MCF 10A (cell line): ENCODE measurements around the gene SDCBP2. TPM values are rescaled to one million over a fixed set of nuclear protein-coding genes. Genes with fewer than 3 reads are reported as not detected.

Source experiments
- BruUV-seq: library from RNA; stranded (reverse); fragments of 400-500 nt; replicated peaks from 2 replicates; lab custom pipeline; 2021; lab: Mats Ljungman, UMichigan
- CTCF ChIA-PET: fragments of 300-600 bp; sonication (Branson Sonifier 250); formaldehyde crosslinking; extraction: SDS; loops from one replicate; lab custom pipeline; 2021; ENCODE audit warnings: antibody characterized with exemption, inconsistent platforms; lab: Yijun Ruan, JAX
- POLR2A ChIA-PET: fragments of 300-600, 350-650 bp; sonication (Branson Sonifier 250); formaldehyde crosslinking; extraction: SDS; loops from one replicate; lab custom pipeline; 2020; ENCODE audit warnings: antibody characterized with exemption, inconsistent platforms; lab: Yijun Ruan, JAX
- DNase-seq: peaks from one replicate; pipeline ENCODE4 v3.0.0-alpha.2; 2018; ENCODE audit not compliant: unreplicated experiment
- H3K27ac Mint-ChIP-seq: one replicate; pipeline ENCODE4 v1.8.0; 2022; ENCODE audit warnings: mild to moderate bottlenecking, low read depth, mixed read lengths; ENCODE audit not compliant: unreplicated experiment
- H3K27me3 Mint-ChIP-seq: one replicate; pipeline ENCODE4 v1.8.0; 2022; ENCODE audit warnings: mixed read lengths; ENCODE audit not compliant: insufficient read depth, unreplicated experiment
- H3K36me3 Mint-ChIP-seq: one replicate; pipeline ENCODE4 v1.8.0; 2022; ENCODE audit warnings: mild to moderate bottlenecking, moderate library complexity, mixed read lengths; ENCODE audit not compliant: insufficient read depth, unreplicated experiment
- H3K4me1 Mint-ChIP-seq: one replicate; pipeline ENCODE4 v1.8.0; 2022; ENCODE audit warnings: mixed read lengths; ENCODE audit not compliant: insufficient read depth, unreplicated experiment
- H3K4me3 Mint-ChIP-seq: one replicate; pipeline ENCODE4 v1.8.0; 2022; ENCODE audit warnings: mild to moderate bottlenecking, moderate library complexity, mixed read lengths; ENCODE audit not compliant: unreplicated experiment
- H3K9me3 Mint-ChIP-seq: one replicate; pipeline ENCODE4 v1.8.0; 2022; ENCODE audit warnings: mixed read lengths; ENCODE audit not compliant: unreplicated experiment
- CTCF ChIP-seq: fragments of 200-600 bp; IDR thresholded peaks from one replicate; pipeline ENCODE4 v1.8.0; 2022; ENCODE audit warnings: antibody characterized with exemption, mild to moderate bottlenecking; ENCODE audit not compliant: unreplicated experiment
- intact Hi-C: fragments of 100-400 bp; cut with micrococcal nuclease; formaldehyde crosslinking; loops from 2 replicates; pipeline ENCODE4 v1.14.1; 2022
- total RNA-seq: library from RNA; stranded (reverse); gene quantifications from 2 replicates; pipeline ENCODE4 v1.2.3, GENCODE V29; 2022

SDCBP2 gene
- total RNA-seq, 1 experiment from 2014 or later: 11.8 TPM

GRCh38 chr20:1337441-1337840, 8.5 kb upstream of the SDCBP2 start:
- no peak for DNase-seq
- Mint-ChIP-seq H3K9me3 (no peaks in the 10 kb centered on the region), H3K27ac (no peak overlapping the region), H3K27me3 (no peaks in the 10 kb centered on the region), H3K4me3 (no peak overlapping the region), H3K36me3 (peaks cover 24% of the 10 kb centered on the region), H3K4me1 (peaks cover 25% of the 10 kb centered on the region)
- POLR2A ChIA-PET: interaction anchor here (0.9 to 3.6 kb wide), 5 partner anchors 9 to 56 kb away, joined by 3 to 21 read pairs (median 5); partner anchors contain the start of genes FKBP1A and SDCBP2
- CTCF ChIA-PET: interaction anchor here (1.4 kb wide), 1 partner anchor 45 kb away, joined by 5 read pairs; no protein-coding TSS in a partner anchor
- intact Hi-C loops: no loop called here
- BruUV-seq: no TSS peak
- TF ChIP-seq CTCF: no peak

- POLR2A ChIA-PET: interaction anchor here (0.7 to 3.6 kb wide), 9 partner anchors 8 to 408 kb away, joined by 3 to 21 read pairs (median 5); partner anchors contain the start of genes FKBP1A and SDCBP2
- BruUV-seq: no TSS peak
- CTCF ChIA-PET: interaction anchor here (0.7 to 1.1 kb wide), 3 partner anchors 102 to 838 kb away, joined by 3 to 4 read pairs (median 3); no protein-coding TSS in a partner anchor
These were observed 7.9 kb upstream of the SDCBP2 start for GRCh38 chr20:1336699-1337367.

GRCh38 chr20:1335961-1336698, 7.2 kb upstream of the SDCBP2 start:
- no peak overlapping the region for H3K4me3 Mint-ChIP-seq
- ChIA-PET POLR2A (interaction anchor here (0.7 to 3.6 kb wide), 10 partner anchors 8 to 409 kb away, joined by 3 to 21 read pairs (median 4); partner anchors contain the start of genes FKBP1A and SDCBP2), CTCF (interaction anchor here (0.7 to 1.1 kb wide), 4 partner anchors 9 to 839 kb away, joined by 3 to 4 read pairs (median 4); no protein-coding TSS in a partner anchor)
- peaks cover 20% of the 10 kb centered on the region for H3K36me3 Mint-ChIP-seq
- no peak overlapping the region for H3K27ac Mint-ChIP-seq
- TF ChIP-seq CTCF: no peak
- intact Hi-C loops: no loop called here
- H3K4me1 Mint-ChIP-seq: peaks cover 28% of the 10 kb centered on the region
- no peaks in the 10 kb centered on the region for H3K9me3 Mint-ChIP-seq
- DNase-seq: peak; percentile 66
- no peaks in the 10 kb centered on the region for H3K27me3 Mint-ChIP-seq
- BruUV-seq: no TSS peak

More at GRCh38 chr20:1336699-1337367, 7.9 kb upstream of the SDCBP2 start:
- intact Hi-C loops: no loop called here
- Mint-ChIP-seq H3K4me1 (peaks cover 25% of the 10 kb centered on the region), H3K9me3 (no peaks in the 10 kb centered on the region), H3K27ac (no peak overlapping the region), H3K36me3 (peaks cover 20% of the 10 kb centered on the region), H3K4me3 (no peak overlapping the region), H3K27me3 (no peaks in the 10 kb centered on the region)
- peak; percentile 76 for DNase-seq
- TF ChIP-seq CTCF: no peak

GRCh38 chr20:1334761-1335160, 5.8 kb upstream of the SDCBP2 start:
- no peaks in the 10 kb centered on the region for H3K27me3 Mint-ChIP-seq
- H3K27ac Mint-ChIP-seq: no peak overlapping the region
- ChIA-PET CTCF (interaction anchor here (0.7 to 1.1 kb wide), 2 partner anchors 23 to 125 kb away, joined by 3 read pairs; no protein-coding TSS in a partner anchor), POLR2A (interaction anchor here (3.6 kb wide), 1 partner anchor 9 kb away, joined by 21 read pairs; no protein-coding TSS in a partner anchor)
- DNase-seq: peak; percentile 55
- TF ChIP-seq CTCF: no peak
- peaks cover 14% of the 10 kb centered on the region for H3K36me3 Mint-ChIP-seq
- H3K4me3 Mint-ChIP-seq: no peak overlapping the region
- BruUV-seq: no TSS peak
- peaks cover 42% of the 10 kb centered on the region for H3K4me1 Mint-ChIP-seq
- no peaks in the 10 kb centered on the region for H3K9me3 Mint-ChIP-seq
- intact Hi-C loops: no loop called here
